ENCODE results near the gene CRIP2.
A peak's percentile ranks its signal among the peaks of the same experiment; 100 is the strongest.

Gene CRIP2

GRCh38 chr14:105474483-105475268 is at the start of gene CRIP2:
Gene CRIP2 (plus strand): TSS chr14:105474821. CDS start chr14:105474863, 42 bp downstream.
- DNase-seq (ENCODE audit: low read depth): no peak
- peak within 1 kb of the TSS; percentile 63 for H3K4me3 ChIP-seq (ENCODE audit: low read depth, low read length)
- no peak for TF ChIP-seq CTCF (conservative IDR thresholded peaks at IDR 0.05; ENCODE audit: low read depth, low read length)

GRCh38 chr14:105424861-105425260 is 49.8 kb upstream of the CRIP2 start:
- H3K4me3 ChIP-seq (ENCODE audit: low read depth, low read length): no peak overlapping the region
- no peak for TF ChIP-seq CTCF (conservative IDR thresholded peaks at IDR 0.05; ENCODE audit: low read depth, low read length)
- DNase-seq (ENCODE audit: low read depth): no peak

GRCh38 chr14:105425823-105426247 is 48.8 kb upstream of the CRIP2 start:
- TF ChIP-seq CTCF (conservative IDR thresholded peaks at IDR 0.05; ENCODE audit: low read depth, low read length): no peak
- DNase-seq (ENCODE audit: low read depth): no peak

GRCh38 chr14:105426416-105427130 is 48.0 kb upstream of the CRIP2 start:
- no peak for TF ChIP-seq CTCF (conservative IDR thresholded peaks at IDR 0.05; ENCODE audit: low read depth, low read length)
- no peak overlapping the region for H3K4me3 ChIP-seq (ENCODE audit: low read depth, low read length)
- DNase-seq (ENCODE audit: low read depth): no peak

More at GRCh38 chr14:105425823-105426247, 48.8 kb upstream of the CRIP2 start:
- H3K4me3 ChIP-seq (ENCODE audit: low read depth, low read length): no peak overlapping the region

GRCh38 chr14:105427412-105427811 is 47.2 kb upstream of the CRIP2 start:
- no peak for DNase-seq (ENCODE audit: low read depth)
- no peak for TF ChIP-seq CTCF (conservative IDR thresholded peaks at IDR 0.05; ENCODE audit: low read depth, low read length)
- no peak overlapping the region for H3K4me3 ChIP-seq (ENCODE audit: low read depth, low read length)

GRCh38 chr14:105427936-105428485 is 46.6 kb upstream of the CRIP2 start:
- no peak for DNase-seq (ENCODE audit: low read depth)
- no peak for TF ChIP-seq CTCF (conservative IDR thresholded peaks at IDR 0.05; ENCODE audit: low read depth, low read length)
- no peak overlapping the region for H3K4me3 ChIP-seq (ENCODE audit: low read depth, low read length)

Data from choroid plexus epithelial cell (primary cell).